Thyroid gland (tissue), 4 donors: ENCODE data around the gene SUSD4. TPM values are rescaled to one million over a fixed set of nuclear protein-coding genes. Genes with fewer than 3 reads are reported as not detected.
A peak's percentile ranks its signal among the peaks of the same experiment; 100 is the strongest.

Experiments
- DNase-seq, 2 donors: peaks; one replicate each; pipeline ENCODE4 v3.0.0-alpha.2; 2019
- H3K27ac ChIP-seq, 3 donors: fragments of 200-600 bp; sonication (generic); 1 replicate in 2 of 3; 2 replicates in 1 of 3; pipeline ENCODE4 v1.5.1; 2016 to 2019; ENCODE audit warnings: mild to moderate bottlenecking in 1 of 3, moderate library complexity in 1 of 3
- H3K27me3 ChIP-seq: fragments of 200-600 bp; sonication (generic); one replicate; pipeline ENCODE4 v1.5.1; 2019
- H3K36me3 ChIP-seq, 2 donors: fragments of 200-600 bp; sonication (generic); one replicate each; pipeline ENCODE4 v1.5.1; 2016 to 2019
- H3K4me1 ChIP-seq, 2 donors: fragments of 200-600 bp; sonication (generic); one replicate each; pipeline ENCODE4 v1.5.1; 2017 to 2019
- H3K4me3 ChIP-seq, 3 donors: fragments of 200-600 bp; sonication (generic); replicated peaks in 1 of 3; 1 replicate in 2 of 3; 2 replicates in 1 of 3; pipeline ENCODE4 v1.5.1; 2016; ENCODE audit warnings: mild to moderate bottlenecking in 1 of 3
- H3K9me3 ChIP-seq: fragments of 200-600 bp; sonication (generic); one replicate; pipeline ENCODE4 v1.5.1; 2017
- CTCF ChIP-seq, 6 experiments: fragments of 200-600 bp in 3 of 6; fragments of 450-650 bp in 3 of 6; sonication (generic) in 3 of 6; IDR thresholded peaks; one replicate each; pipeline ENCODE4 v1.5.1; 2016 to 2019; ENCODE audit warnings: antibody characterized with exemption in 6 of 6, mild to moderate bottlenecking in 2 of 6, inconsistent platforms in 1 of 6, moderate library complexity in 1 of 6
- POLR2A ChIP-seq, 2 donors: fragments of 450-650 bp; IDR thresholded peaks; one replicate each; pipeline ENCODE4 v1.6.1; 2017; ENCODE audit warnings: antibody characterized with exemption in 2 of 2, mild to moderate bottlenecking in 2 of 2, moderate library complexity in 1 of 2
- WGBS, 2 donors: methylation state at CpG; one replicate each; pipeline ENCODE4 v1.1.5; 2017; 5-methylcytosine and 5-hydroxymethylcytosine counted together
- intact Hi-C: fragments of 100-400 bp; cut with DNase I; formaldehyde crosslinking; loops from one replicate; pipeline ENCODE4 v1.15.1; 2023
- total RNA-seq, 4 donors: library from RNA; depleted of rRNA; stranded (reverse); fragments of >200 nt; gene quantifications; one replicate each; pipeline ENCODE4 v1.2.3, GENCODE V29; 2016

SUSD4 gene
- 1 to 10 TPM in 2 of 4 donors, under 1 TPM in 2; 0.54 to 2.8 (median 0.92) TPM for total RNA-seq

- Histone ChIP-seq H3K4me1 (peaks cover 0 to 16% of the 10 kb centered on the region in 2 donors), H3K4me3 (peak within 1 kb of the TSS in 2 of 3 donors; percentile 25 to 47), H3K9me3 (no peaks in the 10 kb centered on the region), H3K36me3 (no peaks in the 10 kb centered on the region), H3K27me3 (no peaks in the 10 kb centered on the region), H3K27ac (no peak within 1 kb of the TSS)
- intact Hi-C loops, result no loop called here
- WGBS, 2 donors, result 0 to 2% methylated on average over 13 to 20 of the region's 111 CpGs
- TF ChIP-seq CTCF (IDR thresholded peaks at IDR 0.05) (peak in 1 of 6 experiments; percentile 4), POLR2A (IDR thresholded peaks at IDR 0.05) (no peak)
- peak; percentile 65 to 66 for DNase-seq
These were observed at the start of gene SUSD4 for GRCh38 chr1:223363856-223364684. Gene SUSD4, minus strand, starts transcription at chr1:223364176. Its CDS starts 751 bp downstream, at chr1:223363425.

DNA sequence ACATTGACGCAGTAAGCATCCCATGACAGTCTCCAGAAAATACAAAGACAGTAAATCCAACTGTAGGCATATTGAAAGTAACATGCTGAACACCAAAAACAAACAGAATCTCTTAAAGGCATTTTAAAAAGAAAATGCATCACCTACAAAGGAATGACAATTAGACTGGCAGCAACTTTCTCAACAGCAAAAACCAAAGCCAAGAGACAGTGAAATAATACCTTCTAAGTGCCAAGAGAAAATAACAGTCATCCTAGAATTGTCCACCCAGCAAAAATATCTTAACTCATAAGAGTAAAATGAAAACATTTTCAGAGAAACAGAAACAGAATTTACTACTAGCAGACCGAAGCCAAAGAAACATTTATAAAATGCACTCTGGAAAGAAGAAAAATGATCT, 49.2 kb upstream of the SUSD4 start:
- no peak for DNase-seq
- no peaks in the 10 kb centered on the region for H3K4me1 ChIP-seq
- no peaks in the 10 kb centered on the region for H3K27me3 ChIP-seq
- no peak overlapping the region for H3K27ac ChIP-seq
- no peaks in the 10 kb centered on the region for H3K36me3 ChIP-seq
- H3K4me3 ChIP-seq, result no peak overlapping the region
- intact Hi-C loops, result no loop called here
- no peak for TF ChIP-seq CTCF (IDR thresholded peaks at IDR 0.05)
- TF ChIP-seq POLR2A (IDR thresholded peaks at IDR 0.05), result no peak
- no peaks in the 10 kb centered on the region for H3K9me3 ChIP-seq
- 90 to 95% methylated on average over 2 of the region's 2 CpGs for WGBS, 2 donors

- TF ChIP-seq POLR2A (IDR thresholded peaks at IDR 0.05) (no peak), CTCF (IDR thresholded peaks at IDR 0.05) (no peak)
- H3K9me3 ChIP-seq, result no peaks in the 10 kb centered on the region
- intact Hi-C loops, result no loop called here
- H3K27me3 ChIP-seq, result no peaks in the 10 kb centered on the region
- H3K27ac ChIP-seq, result no peak overlapping the region
- no peaks in the 10 kb centered on the region for H3K36me3 ChIP-seq
- no peak overlapping the region for H3K4me3 ChIP-seq
- H3K4me1 ChIP-seq, result no peaks in the 10 kb centered on the region
- DNase-seq, result no peak
These were observed 47.7 kb upstream of the SUSD4 start for GRCh38 chr1:223411710-223412109.

DNA sequence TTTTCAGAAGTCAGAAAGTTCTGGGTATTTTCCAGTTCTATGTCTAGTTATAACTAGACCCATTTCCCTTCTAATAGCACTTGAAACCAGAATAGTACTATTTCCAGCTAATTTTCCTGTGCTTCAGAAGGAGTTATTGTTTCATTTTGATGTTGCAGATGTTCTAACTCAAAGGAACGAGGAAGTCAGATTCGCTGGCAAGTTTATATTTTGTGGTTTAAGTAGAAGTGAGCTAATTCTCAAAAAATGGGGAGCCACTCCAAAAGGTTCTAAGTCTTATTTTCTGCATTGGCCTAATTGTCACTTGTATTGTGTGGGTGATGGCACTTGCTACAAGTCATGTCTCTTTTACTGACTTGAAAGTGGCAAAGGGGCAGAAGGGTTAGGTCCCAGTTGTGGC, 47.3 kb upstream of the SUSD4 start:
- no peak for DNase-seq
- Histone ChIP-seq H3K27me3 (no peaks in the 10 kb centered on the region), H3K4me1 (no peaks in the 10 kb centered on the region), H3K27ac (no peak overlapping the region), H3K9me3 (no peaks in the 10 kb centered on the region), H3K36me3 (no peaks in the 10 kb centered on the region), H3K4me3 (no peak overlapping the region)
- TF ChIP-seq CTCF (IDR thresholded peaks at IDR 0.05) (no peak), POLR2A (IDR thresholded peaks at IDR 0.05) (no peak)
- intact Hi-C loops, result no loop called here
- WGBS, 2 donors, result 74 to 83% methylated on average over 2 of the region's 2 CpGs

DNA sequence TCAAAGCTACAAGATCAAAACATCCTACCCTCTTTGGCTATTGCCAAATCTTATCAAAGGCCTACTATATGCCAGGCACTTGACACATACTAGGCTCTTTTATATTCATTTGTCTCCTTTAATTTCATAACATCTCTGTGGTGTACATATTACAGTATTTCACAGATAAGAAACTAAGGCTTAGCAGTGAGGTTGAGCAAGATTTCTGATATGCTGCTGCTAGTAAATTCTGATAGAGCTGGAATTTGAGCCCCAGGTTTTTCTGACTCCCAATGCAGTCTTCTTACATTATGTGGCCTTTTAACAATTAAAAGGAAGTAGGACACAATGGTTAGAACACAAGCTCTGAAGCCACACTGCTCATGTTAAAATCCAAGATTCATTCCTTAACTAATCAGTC, 46.1 kb upstream of the SUSD4 start:
- Histone ChIP-seq H3K4me3 (no peak overlapping the region), H3K36me3 (no peaks in the 10 kb centered on the region), H3K9me3 (no peaks in the 10 kb centered on the region), H3K27ac (no peak overlapping the region), H3K4me1 (no peaks in the 10 kb centered on the region), H3K27me3 (no peaks in the 10 kb centered on the region)
- TF ChIP-seq CTCF (IDR thresholded peaks at IDR 0.05), result no peak
- TF ChIP-seq POLR2A (IDR thresholded peaks at IDR 0.05), result no peak
- intact Hi-C loops, result no loop called here
- DNase-seq, result no peak
